22Rv1 (cell line): ENCODE results near the gene GGT6.

Source experiments
- CTCF ChIP-seq: fragments of 450-650 bp; IDR thresholded peaks from 2 replicates; pipeline ENCODE4 v1.5.1; 2017; ENCODE audit warnings: mild to moderate bottlenecking
- ZFX ChIP-seq: fragments of 450-650 bp; IDR thresholded peaks from 2 replicates; pipeline ENCODE4 v1.6.1; 2017; ENCODE audit warnings: antibody characterized with exemption, borderline replicate concordance

- TF ChIP-seq CTCF, result no peak
- TF ChIP-seq ZFX, result no peak
These were observed 22.7 kb downstream of the GGT6 start for GRCh38 chr17:4537451-4538235.
